HuH-7.5 (cell line): ENCODE data around the gene CD247.

Experiments used
- DNase-seq: peaks from one replicate; pipeline ENCODE4 v3.0.0; 2011; ENCODE audit warnings: low spot score

Gene CD247

DNA sequence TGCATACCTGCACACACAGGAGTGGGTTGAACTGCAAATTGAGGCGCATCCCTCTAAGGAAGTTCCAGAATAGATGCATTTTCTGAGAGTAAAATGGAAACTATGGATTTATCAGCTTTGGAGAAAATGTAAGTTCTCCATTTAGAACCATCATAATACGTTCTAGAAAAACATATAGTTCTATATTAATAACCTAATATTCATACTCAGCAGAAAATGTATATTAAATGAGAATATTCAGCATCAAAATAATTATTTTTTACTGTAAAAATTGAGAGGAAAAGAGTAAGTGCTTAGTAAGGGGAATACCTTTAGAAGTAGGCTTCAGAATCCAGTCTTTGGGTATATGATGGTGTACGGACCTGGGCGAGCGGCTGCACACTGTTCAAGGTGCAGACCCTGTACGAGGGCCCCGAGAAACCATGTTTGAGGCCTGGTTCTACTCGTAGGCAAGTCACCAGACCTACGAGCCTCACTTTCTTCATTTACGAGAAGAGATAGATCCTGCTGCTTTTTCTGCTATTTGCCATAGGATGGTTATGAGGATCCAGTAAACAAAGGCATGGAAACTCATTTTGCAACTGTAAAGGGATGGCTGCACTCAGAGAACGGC lies 6.8 kb downstream of the CD247 start:
- no peak for DNase-seq

DNA sequence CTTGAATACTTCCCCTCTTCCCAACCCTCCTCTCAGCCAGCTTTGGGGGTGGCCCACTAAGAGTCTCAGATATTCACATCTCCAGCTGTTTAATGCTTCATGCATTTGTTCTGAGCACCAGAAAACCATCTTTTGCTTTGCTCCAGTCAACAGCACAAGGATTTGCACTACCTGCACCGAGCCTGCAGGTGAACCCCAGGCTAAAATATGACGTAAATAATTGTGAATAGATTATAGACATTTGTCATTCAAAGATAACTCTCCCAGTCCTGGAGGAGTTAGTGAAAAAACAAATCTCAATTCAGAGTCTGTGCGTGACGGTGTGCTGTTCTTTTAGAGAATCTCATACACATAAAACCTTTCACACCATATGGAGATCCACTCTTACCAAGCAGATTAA lies 7.4 kb downstream of the CD247 start:
- DNase-seq = no peak

DNA sequence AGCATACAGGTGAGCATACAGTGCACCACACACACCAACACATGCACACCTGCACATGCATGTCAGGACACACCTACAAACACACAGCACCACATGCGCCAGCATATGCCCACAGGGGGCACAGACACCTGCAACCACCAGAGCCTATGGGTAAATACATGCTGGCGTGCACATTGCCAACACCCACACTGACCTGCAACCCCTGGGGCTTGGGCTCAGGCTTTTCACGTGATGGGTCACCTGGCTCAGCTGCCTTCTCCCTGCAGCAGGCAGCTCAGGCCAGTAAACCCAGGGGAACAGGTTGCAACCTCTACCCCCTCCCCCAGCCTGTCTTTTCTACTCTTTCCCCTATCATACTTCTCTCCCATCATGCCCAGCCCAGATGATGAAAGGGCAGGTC lies 8.1 kb downstream of the CD247 start:
- no peak for DNase-seq

DNA sequence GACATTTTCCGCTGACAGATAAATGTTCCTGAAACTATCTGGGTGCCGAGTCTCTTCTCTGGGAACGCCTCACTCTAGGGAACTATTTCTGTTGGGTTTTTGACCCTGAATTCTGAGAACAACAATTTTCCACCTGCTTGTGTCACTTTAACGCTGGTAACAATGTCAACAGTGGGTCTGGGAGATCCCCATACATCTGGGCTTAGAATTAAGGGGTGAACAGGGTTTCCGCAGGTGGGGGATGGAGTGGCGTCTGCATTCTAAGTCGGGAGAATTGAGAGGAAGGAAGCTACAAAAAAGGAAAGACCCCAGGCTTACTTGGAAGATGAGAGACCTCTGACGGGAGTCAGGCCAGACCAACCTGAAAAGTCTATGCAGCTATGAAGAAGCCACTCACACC lies 8.7 kb downstream of the CD247 start:
- DNase-seq = no peak

DNA sequence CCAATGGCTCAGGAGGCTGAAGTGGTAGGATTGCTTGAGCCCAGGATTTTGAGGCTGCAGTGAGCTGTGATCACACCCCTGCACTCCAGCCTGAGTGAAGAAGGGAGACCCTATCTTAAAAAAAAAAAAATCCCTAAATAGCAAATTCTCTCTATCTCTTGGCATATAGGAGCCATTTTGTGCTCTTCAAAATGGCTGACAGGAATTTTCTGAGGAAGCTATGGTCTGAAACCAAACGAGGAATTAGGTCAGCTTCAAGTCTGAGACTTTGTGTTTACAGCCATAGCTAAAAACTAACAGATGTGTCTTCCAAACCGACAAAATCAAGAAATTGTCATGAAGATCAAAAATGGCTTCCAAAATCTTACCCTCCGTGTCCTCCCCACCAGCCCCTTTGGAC lies 10.6 kb downstream of the CD247 start:
- no peak for DNase-seq

DNA sequence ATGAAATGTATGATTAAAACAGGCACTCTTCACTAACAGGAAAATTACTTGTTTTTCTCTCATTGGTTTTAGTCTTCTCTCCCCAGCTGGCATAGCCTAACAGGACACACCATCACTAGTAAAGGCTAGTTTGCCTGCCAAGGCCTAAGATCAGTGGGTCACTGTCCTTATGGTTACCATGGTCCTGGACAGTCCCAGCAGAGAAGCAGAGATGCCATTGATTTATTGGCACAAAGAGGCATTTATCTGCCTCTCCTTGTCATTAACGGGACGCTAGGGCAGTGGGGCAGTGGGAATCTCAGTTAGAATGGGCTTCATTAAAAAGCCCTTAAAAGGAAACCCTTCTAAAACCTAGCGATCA lies 13.9 kb downstream of the CD247 start:
- DNase-seq = no peak

DNA sequence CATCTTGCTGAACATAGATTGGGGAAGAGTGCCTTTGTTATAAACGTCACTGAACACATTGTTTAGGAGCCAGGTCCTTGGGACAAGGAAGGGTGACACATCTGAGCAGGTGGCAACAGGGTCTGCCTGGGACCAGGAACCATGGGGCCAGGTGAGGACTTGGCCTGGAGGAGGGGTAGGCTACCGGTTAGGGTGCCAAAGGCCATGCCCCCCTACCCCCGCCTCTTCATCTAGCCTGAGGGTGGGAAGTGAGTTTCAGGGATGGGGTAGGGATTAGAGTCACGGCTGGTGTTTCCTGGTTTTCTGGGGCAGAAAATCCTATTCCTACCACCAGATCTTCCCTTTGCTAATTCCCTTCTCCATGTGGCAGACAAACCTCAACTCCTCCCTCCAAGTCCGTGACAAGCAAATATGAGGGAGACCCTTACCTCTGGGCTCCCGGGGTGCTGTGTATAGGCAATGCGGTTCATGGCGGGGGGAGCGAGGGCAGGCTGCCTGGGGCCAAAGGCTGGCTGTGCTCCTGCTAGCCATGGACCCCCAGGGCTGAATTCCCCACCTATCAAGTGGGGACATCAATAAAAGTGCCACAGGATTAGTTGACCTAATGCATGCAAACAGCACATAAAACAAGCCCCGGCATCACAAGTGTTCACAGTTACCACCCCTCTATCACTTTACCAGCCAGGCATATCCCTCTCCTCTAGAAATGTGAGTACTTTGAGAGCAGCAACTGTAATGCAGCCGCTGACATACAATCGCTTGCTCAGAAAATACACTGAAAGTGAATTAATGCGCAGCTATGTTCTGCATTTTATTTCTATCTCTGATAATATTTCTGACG lies 14.5 kb downstream of the CD247 start:
- no peak for DNase-seq

DNA sequence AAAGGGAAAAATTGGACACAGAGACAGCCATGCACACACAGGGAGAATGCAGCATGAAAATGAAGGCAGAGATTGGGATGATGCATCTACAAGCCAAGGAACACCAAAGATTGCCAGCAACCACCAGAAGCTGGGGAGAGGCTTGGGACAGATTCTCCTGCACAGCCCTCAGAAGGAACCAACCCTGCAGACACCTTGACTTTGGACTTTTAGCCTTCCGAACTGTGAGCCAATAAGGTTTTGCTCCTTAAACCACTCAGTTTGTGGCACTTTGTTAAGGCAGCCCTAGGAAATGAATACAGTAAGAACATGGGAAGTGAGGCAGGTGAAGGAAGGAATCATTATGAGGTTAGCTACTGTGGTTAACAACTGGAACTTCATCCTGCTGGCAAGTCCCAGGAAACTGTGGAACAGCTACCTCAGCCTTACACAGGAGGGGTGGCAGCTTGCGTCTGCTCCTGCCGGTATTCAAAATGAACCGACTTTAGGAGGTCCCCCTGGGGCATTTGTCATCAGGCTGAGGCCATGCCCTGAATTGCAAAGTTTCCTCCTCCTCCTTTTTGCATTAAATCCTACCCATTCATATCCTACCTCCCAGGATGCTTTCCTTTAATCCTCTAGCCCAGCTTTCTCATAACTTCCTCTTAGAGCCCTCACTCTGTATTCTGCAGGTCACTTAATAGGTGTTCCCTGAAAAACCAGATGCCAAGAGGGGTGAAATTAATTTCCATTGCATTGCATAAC lies 15.4 kb downstream of the CD247 start:
- no peak for DNase-seq

DNA sequence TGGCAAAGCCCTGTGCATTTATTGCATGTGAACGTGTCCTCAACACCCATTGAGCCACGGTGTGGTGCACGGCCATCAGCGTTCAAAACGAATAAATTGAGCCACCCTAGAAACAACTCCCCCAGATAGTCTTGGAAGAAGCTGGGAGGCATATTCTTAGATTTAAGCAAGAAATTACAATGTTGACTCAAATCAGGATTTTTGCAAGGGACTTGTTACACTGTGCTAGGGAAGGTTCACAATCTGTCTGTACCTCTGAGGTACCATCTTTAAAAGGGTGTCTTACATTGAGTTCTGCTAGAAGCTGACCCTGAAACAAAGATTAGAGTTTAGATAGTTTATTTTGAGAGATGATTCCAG lies 16.2 kb downstream of the CD247 start:
- no peak for DNase-seq

DNA sequence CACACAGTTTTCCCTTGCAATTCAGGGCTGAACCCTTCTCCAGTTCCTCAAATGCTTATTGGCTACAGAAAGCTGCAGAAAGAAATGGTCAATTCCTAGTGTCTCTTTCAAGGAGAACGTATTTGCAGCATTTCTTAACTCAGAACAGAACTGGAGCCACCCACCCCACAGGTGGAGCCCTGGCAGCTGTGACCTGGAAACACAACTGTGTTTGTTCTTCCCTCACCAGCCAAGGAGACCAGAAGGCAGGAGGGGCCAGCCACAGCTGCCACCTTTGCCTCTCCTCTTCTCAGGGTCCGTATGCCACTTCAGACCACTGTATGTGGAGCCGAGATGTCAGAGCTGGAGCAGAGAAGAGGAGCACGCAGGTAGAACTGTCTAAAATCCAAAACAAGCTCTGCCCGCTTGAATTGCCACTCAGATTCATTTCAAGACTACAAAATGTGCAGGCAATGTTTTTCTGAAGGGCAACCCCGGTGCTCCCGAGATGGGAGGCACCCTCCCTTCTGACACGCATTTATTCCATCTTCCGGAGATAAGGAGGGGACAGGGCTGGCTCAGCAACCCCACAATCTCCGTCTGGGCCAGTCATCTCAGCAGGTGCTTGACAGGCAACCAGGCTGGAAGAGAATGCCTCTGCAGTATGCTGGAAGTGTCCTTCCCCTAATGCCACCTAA lies 16.7 kb downstream of the CD247 start:
- DNase-seq = no peak

DNA sequence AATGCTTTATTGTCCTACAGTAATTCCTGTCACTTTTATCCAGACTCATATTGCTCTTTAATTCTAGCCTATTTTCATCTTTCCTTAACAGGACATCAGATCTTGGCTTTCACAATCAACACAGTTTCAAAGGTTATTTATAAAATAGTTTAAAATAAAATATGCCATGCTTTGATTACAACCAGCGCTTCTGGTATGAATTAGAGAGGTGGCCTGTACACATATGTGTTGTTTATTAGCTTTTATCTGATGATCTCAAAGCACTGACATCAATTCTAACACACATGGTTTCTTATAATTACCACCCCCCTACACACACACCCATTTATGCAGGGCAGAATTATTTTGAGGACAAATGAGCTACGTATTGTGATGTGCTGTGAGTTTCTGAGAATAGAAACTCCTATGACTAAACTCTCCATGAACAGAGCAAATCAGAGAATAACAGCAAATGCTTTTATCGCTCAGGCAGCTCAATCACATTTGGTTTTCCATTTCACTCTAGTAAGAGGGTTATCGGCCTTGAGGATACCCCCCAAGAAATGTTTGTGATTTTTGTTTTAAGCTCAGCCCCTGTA lies 18.0 kb downstream of the CD247 start:
- DNase-seq = no peak

DNA sequence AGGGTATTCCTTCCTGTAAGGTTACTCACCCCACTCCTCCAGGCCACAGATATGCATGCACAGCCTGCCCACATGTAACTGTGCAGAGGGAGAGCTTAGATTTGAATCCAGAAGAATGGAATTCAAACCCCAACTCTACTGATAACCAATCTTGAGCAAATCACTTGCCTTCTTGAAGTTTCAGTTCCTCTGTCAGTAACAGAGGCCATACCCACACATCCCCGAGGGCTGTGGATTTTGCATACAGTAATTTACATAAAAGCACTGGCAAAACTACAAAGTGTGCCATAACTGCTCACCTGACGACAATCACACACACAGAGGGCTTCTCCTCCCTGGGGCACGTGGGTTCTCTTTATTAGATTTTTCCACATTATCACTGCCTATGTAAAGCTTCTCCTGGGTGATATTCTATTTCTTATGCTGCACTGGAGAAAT lies 18.6 kb downstream of the CD247 start:
- no peak for DNase-seq

DNA sequence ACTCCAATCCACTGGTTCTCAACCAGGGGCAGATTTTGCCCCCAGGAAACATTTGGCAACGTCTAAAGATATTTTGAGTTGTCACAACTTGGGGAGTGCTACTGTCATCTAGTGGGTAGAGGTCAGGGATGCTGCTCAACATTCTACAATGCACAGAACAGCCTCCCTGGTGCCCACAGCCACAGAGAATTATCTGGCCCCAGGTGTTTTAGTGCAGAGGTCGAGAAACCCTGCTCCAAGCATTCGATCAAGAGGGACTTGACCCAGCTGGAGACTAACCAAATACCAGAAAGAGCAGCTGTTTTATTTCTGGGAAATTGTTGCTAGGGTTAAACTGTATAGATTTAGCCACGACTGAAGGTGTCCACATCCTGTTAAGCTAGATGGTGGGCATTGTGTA lies 19.2 kb downstream of the CD247 start:
- DNase-seq = no peak

DNA sequence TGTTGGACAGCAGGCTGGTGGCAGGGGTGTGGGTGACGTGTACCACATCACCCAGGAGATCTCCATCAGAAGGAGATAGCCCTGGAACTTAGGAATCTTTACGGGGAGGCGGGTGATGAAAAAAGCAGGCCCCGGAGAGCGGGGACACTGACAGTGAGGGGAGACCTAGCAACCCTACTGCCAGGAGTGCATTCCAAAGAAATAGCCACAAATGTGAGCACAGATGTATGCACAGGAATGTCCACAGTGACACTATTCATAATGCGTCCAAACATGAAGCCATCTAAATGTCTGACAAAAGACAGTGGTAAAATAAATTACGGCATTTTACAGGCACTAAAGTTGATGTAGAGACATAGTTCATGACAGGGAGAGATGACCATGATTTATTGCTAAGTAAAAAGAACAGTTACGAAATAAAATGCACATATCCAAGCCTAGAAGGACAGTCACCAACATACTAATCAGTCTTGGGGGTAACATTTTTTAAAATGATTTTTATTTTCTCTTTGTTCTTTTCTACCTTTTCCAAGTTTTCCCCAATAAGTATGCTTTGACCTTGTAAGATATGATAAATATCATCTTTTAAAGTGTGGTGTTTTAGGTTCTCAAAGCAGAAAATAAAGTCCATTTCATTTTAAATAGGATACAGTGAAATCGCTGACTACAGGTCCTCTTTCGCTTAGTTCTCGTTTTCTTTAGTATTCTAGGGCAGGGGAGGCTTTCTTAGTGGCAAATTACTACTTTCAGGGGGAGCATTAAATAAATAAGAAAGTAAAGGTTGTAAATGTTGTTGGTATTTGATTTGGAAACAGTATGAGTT lies 21.3 kb downstream of the CD247 start:
- DNase-seq = no peak

DNA sequence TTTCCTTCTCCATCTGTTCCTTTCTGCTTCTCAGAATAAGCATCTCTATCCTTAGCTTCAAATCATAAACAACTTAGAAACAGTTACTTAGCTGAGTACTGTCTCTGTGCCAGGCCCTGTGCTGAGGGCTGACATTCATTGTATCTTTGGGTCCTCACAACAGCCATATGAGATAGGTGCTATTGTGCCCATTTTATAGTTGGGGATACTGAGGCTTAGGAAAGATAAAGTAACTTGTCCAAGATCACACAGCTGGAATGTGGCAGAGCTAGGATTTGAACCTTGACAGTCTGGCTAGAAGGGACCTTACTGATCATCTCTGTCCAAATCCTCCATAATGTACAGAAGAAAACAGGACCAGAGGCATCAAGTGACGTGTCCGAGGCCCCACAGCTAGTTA lies 25.0 kb downstream of the CD247 start:
- no peak for DNase-seq

DNA sequence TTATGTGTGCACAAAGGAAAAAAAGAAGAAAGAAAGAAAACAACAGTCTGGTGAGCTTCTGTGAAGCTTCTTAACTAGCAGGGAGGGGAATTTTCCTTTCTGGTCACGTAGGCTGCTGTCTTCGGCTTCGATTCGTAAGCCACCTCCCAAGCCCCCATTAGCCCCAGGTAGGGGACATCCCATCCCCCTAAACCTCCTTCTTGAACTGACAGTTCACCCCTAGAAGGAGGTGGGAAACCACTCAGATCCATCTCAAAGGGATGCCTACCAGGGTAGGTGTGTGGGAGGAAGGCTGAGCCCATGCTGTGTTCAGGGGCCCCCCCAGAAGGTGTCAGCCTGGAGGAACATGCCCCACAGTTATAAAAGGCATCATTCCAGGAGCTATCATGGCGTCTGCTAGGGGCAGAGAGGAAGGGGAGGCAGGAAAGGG lies 25.8 kb downstream of the CD247 start:
- no peak for DNase-seq

DNA sequence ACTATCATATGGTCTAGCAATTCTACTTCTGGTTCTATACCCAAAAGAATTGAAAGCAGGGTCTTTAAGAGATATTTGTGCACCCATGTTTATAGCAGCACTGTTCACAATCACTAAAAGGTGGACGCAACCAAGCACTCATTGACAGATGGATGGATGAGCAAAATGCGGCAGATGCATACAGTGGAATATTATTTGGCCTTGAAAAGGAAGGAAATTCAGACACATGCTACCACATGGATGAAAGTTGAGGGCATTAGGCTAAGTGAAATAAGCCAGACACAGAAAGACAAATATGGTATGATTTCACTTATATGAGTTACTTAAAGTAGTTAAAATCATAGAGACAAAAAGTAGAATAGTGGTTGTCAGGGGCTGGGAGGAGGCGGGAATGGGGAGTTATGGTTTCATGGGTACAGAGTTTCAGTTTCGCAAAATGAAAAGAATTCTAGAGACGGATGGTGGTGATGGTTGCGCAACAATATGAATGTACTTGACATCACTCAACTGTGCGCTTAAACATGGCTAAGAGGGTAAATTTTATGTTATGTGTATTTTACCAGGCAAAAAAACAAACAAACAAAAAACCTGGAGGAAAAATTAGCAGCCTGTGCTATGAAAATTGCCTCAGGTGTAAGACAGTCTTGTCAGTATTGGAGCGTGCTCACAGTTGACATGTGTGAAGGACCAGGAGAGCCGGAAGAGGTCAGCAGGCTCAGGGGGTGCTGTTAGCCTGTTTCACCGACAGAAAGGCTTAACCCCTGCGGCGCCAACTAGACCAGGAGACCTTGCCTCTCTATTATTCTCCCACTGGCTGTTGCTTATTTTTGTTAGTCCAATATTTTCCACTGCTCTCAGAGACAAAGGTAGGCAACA lies 26.5 kb downstream of the CD247 start:
- DNase-seq = no peak

DNA sequence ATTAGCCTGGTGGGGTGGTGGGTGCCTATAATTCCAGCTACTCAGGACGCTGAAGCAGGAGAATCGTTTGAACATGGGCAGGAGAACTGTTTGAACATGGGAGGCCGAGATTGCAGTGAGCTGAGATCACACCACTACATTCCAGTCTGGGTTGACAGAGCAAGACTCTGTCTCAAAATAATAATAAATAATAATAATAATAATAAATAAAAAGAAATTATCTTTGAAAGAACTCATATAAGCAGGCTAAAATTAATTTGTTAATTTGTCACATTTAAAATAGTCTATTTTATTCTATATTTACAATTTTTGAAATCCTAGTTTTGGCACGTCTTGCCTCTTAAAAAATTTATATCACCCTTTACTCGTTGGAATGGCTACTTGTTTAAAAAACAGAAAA lies 27.6 kb downstream of the CD247 start:
- DNase-seq = no peak

DNA sequence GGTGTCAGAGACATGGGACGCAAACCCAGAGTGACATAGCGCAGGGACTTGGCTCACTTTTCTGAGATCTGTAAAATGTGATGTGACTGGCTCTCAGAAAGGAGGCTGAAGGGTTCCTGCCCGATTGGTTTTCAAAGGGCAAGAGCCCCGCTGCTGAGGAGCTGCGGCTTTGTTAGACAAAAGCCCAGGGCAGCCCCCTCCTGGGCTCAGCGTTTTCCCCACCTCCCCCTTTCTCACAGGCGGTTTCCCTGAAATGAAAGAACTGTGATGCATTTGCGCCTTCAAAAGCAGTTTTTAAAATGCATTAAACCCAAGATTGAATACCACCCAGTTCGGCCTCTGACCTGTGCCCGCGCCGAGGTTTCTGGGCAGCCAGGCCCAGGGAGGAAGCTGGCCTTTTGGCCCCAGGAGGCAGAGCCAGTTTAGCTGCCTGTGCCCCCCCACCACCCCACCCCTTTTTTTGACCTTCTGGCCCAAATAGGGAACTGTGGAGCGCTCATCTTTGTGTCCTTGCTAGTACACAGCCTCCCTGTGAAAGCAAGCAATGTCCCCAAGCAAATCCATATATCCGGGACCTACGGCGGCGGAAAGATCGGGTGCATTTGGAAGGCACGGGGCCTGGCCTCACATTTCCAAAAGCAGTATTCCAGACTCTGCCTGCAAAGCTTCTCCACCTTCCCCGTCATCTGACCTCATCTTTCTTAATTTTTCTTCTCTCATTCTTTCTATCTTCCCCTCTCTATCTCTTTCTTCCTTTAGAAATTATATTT lies 28.6 kb downstream of the CD247 start:
- no peak for DNase-seq

DNA sequence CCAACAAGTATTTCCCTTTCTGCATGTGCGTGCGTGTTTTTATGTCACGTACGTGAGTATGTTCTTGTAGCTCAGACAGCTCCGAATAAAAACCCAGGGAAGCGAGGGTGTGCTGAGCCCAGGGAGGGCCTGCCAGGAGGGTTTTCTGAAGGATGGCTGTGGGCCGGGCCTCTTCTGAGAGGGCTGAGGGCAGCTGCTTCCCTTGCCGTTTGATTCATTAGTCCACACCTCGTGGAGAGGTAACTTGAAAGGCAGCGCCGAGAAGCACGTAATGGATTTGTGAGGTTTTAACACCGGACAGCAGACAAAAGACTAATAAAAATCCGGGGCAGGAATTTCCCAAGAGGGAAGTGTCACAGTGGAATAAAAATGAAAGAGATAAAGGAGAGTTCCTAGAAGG lies 29.5 kb downstream of the CD247 start:
- no peak for DNase-seq
